ENCODE measurements around the gene NDST4. TPM values are rescaled to one million over a fixed set of nuclear protein-coding genes. Genes with fewer than 3 reads are reported as not detected.

The NDST4 gene
- total and polyA plus RNA-seq, 12 donors: 0.07 TPM; not detected in 11

GRCh38 chr4:115101675-115102074 is 11.7 kb downstream of the NDST4 start:
- H3K27ac ChIP-seq: no peak overlapping the region
- no peak for ATAC-seq
- WGBS, 2 donors: 64% methylated on average over 3 of the region's 3 CpGs
- intact Hi-C loops (cut with DNase I): no loop called here
- DNase-seq: no peak
- TF ChIP-seq, protein P1, sequence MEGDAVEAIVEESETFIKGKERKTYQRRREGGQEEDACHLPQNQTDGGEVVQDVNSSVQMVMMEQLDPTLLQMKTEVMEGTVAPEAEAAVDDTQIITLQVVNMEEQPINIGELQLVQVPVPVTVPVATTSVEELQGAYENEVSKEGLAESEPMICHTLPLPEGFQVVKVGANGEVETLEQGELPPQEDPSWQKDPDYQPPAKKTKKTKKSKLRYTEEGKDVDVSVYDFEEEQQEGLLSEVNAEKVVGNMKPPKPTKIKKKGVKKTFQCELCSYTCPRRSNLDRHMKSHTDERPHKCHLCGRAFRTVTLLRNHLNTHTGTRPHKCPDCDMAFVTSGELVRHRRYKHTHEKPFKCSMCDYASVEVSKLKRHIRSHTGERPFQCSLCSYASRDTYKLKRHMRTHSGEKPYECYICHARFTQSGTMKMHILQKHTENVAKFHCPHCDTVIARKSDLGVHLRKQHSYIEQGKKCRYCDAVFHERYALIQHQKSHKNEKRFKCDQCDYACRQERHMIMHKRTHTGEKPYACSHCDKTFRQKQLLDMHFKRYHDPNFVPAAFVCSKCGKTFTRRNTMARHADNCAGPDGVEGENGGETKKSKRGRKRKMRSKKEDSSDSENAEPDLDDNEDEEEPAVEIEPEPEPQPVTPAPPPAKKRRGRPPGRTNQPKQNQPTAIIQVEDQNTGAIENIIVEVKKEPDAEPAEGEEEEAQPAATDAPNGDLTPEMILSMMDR (IDR thresholded peaks at IDR 0.05): no peak
- H3K9me3 ChIP-seq: no peaks in the 10 kb centered on the region
- H3K27me3 ChIP-seq: no peaks in the 10 kb centered on the region
- no peaks in the 10 kb centered on the region for H3K4me1 ChIP-seq
- no peaks in the 10 kb centered on the region for H3K36me3 ChIP-seq
- H3K4me3 ChIP-seq: no peak overlapping the region

GRCh38 chr4:115090483-115091075 is 22.8 kb downstream of the NDST4 start:
- Histone ChIP-seq H3K27ac (no peak overlapping the region), H3K4me1 (no peaks in the 10 kb centered on the region), H3K4me3 (no peak overlapping the region), H3K36me3 (no peaks in the 10 kb centered on the region), H3K9me3 (no peaks in the 10 kb centered on the region), H3K27me3 (no peaks in the 10 kb centered on the region)
- no peak for DNase-seq
- ATAC-seq: no peak
- WGBS, 2 donors: 10 to 16% methylated on average over 4 of the region's 4 CpGs
- intact Hi-C loops (cut with DNase I): loop anchor here in 1 of 10 donors (5.0 kb wide), 1 partner anchor 447 kb away; no protein-coding TSS in a partner anchor
- TF ChIP-seq, protein P1 (IDR thresholded peaks at IDR 0.05): peak in 8 of 9 donors; percentile 13 to 60 (median 48)

DNA sequence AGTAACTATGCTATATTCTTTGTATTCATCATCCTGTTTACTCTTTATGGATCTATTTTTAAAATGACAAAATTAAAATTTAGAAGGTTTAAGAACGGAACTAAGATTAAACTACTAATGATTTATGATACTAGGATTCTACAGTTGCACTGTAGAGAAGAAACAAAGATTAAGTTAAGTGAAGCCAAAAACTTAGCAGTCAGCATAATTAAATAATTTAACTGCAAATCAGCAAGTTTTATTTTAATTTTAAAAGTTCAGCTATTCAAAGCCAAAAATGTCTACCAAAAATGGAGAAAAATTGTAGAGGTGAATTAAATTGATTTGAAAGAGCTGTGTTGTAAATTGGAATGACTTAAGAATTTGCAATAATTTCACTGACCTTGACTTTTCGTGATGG is 30.8 kb downstream of the NDST4 start:
- Histone ChIP-seq H3K4me1 (no peaks in the 10 kb centered on the region), H3K27me3 (no peaks in the 10 kb centered on the region), H3K9me3 (peaks cover 0 to 5% (median 0%) of the 10 kb centered on the region in 11 donors), H3K36me3 (no peaks in the 10 kb centered on the region), H3K4me3 (no peak overlapping the region), H3K27ac (no peak overlapping the region)
- ATAC-seq: no peak
- no peak for DNase-seq
- 74 to 86% methylated on average over 2 of the region's 2 CpGs for WGBS, 2 donors
- intact Hi-C loops (cut with DNase I): no loop called here
- TF ChIP-seq, protein P1 (IDR thresholded peaks at IDR 0.05): no peak

- no peak for DNase-seq
- no peak overlapping the region for H3K27ac ChIP-seq
- no peaks in the 10 kb centered on the region for H3K4me1 ChIP-seq
- intact Hi-C loops (cut with DNase I): no loop called here
- 82 to 87% methylated on average over 7 of the region's 7 CpGs for WGBS, 2 donors
- no peak for ATAC-seq
- H3K9me3 ChIP-seq: no peaks in the 10 kb centered on the region
- H3K36me3 ChIP-seq: no peaks in the 10 kb centered on the region
- H3K4me3 ChIP-seq: no peak overlapping the region
- TF ChIP-seq, protein P1 (IDR thresholded peaks at IDR 0.05): no peak
- H3K27me3 ChIP-seq: no peaks in the 10 kb centered on the region
Observed at GRCh38 chr4:115076691-115077090, 36.7 kb downstream of the NDST4 start.
